ENCODE measurements around the gene ETFA. TPM values are rescaled to one million over a fixed set of nuclear protein-coding genes. Genes with fewer than 3 reads are reported as not detected.

The ETFA gene
- polyA plus RNA-seq, 3 donors = 62.1 to 178 (median 166) TPM

DNA sequence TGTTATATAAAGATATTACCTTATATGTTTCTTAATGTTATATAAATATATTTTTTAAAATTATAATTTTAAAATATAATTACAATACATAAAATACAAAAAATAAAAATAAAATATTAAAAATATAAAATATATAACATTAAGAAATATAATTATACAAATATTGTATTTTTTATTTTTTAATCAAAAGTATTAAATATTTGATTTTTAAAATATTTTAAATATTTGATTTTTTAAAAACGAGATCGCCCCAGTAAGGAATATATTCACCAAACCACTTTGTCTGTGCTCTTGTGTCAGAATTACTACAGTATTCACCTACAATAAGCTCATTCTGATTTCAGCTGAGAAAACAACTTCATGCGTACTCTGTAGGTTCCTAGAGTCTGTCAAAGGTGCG lies 89.1 kb downstream of the ETFA start:
- Mint-ChIP-seq H3K4me1 (no peaks in the 10 kb centered on the region), H3K27ac (no peak overlapping the region), H3K36me3 (peaks cover 55 to 73% of the 10 kb centered on the region in 2 donors), H3K27me3 (ENCODE audit: low read depth in 3 of 3) (no peaks in the 10 kb centered on the region), H3K4me3 (no peak overlapping the region), H3K9me3 (no peaks in the 10 kb centered on the region)
- H3K4me3 ChIP-seq (replicated peaks in 1 of 3; ENCODE audit: low read depth in 2 of 3, low read length in 3 of 3) = no peak overlapping the region
- peaks cover 14% of the 10 kb centered on the region for H4K20me1 ChIP-seq (ENCODE audit: insufficient read depth, low read length)
- H3K79me2 ChIP-seq (ENCODE audit: insufficient read depth, low read length) = no peaks in the 10 kb centered on the region
- H3K9me3 ChIP-seq (replicated peaks in 1 of 2; ENCODE audit: control insufficient read depth in 1 of 2, insufficient read depth in 1 of 2, low read length in 2 of 2) = no peaks in the 10 kb centered on the region
- H3K4me1 ChIP-seq (ENCODE audit: control insufficient read depth in 1 of 2, insufficient read depth in 2 of 2, low read length in 2 of 2) = no peaks in the 10 kb centered on the region
- H3K36me3 ChIP-seq (replicated peaks in 1 of 2; ENCODE audit: control insufficient read depth in 1 of 2, insufficient read depth in 2 of 2, low read length in 2 of 2) = peaks cover 29 to 73% of the 10 kb centered on the region in 2 donors
- no peaks in the 10 kb centered on the region for H3K27me3 ChIP-seq (ENCODE audit: control insufficient read depth in 2 of 2, insufficient read depth in 2 of 2, low read length in 2 of 2)
- H3K27ac ChIP-seq (ENCODE audit: low read depth in 1 of 2, low read length in 2 of 2) = no peak overlapping the region
- no peak overlapping the region for H2AFZ ChIP-seq (ENCODE audit: insufficient read depth, low read depth, low read length, poor library complexity, severe bottlenecking)
- 100% methylated on average over 2 of the region's 4 CpGs for WGBS (ENCODE audit: insufficient coverage)
- no peak for DNase-seq
- intact Hi-C loops (cut with micrococcal nuclease) = no loop called here
- TF ChIP-seq, protein P1, sequence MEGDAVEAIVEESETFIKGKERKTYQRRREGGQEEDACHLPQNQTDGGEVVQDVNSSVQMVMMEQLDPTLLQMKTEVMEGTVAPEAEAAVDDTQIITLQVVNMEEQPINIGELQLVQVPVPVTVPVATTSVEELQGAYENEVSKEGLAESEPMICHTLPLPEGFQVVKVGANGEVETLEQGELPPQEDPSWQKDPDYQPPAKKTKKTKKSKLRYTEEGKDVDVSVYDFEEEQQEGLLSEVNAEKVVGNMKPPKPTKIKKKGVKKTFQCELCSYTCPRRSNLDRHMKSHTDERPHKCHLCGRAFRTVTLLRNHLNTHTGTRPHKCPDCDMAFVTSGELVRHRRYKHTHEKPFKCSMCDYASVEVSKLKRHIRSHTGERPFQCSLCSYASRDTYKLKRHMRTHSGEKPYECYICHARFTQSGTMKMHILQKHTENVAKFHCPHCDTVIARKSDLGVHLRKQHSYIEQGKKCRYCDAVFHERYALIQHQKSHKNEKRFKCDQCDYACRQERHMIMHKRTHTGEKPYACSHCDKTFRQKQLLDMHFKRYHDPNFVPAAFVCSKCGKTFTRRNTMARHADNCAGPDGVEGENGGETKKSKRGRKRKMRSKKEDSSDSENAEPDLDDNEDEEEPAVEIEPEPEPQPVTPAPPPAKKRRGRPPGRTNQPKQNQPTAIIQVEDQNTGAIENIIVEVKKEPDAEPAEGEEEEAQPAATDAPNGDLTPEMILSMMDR (IDR thresholded peaks at IDR 0.05) = no peak
- no peak overlapping the region for H3K4me2 ChIP-seq (replicated peaks; ENCODE audit: extremely low read depth, low read length, poor library complexity, severe bottlenecking)
- no peak overlapping the region for H3K9ac ChIP-seq (ENCODE audit: insufficient read depth, low read length, poor library complexity, severe bottlenecking)

DNA sequence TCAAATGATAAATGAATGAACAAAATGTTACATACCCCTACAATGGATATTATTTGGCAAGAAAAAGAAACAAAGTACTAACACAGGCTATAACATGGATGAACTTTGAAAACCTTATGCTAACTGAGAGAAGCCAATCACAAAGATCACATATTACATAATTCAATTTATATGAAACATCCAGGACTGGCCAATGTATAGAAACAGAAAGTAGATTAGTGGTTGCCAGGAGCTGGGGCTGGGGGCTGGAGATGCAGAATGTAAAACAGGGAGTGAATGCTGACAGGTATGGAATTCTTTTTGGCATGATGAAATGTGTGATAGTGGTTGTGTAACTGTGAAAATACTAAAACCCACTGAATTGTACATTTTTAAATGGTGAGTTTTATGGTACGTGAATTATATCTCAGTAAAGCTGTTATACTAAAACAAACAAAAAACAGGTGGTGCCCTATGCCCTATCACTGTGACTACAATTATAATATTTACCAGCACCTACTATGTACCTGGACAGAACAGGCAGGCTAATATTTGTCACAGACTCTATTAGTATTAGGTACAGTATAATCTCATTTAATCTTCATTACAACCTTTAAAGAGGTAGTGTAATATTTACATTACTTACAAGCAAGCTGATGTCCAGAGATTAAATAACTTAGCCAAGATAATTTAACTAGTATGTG lies 90.0 kb downstream of the ETFA start:
- Histone ChIP-seq H3K79me2 (ENCODE audit: insufficient read depth, low read length) (no peaks in the 10 kb centered on the region), H3K9ac (ENCODE audit: insufficient read depth, low read length, poor library complexity, severe bottlenecking) (no peak overlapping the region), H3K9me3 (replicated peaks in 1 of 2; ENCODE audit: control insufficient read depth in 1 of 2, insufficient read depth in 1 of 2, low read length in 2 of 2) (no peaks in the 10 kb centered on the region), H2AFZ (ENCODE audit: insufficient read depth, low read depth, low read length, poor library complexity, severe bottlenecking) (no peak overlapping the region), H4K20me1 (ENCODE audit: insufficient read depth, low read length) (peaks cover 14% of the 10 kb centered on the region), H3K36me3 (replicated peaks in 1 of 2; ENCODE audit: control insufficient read depth in 1 of 2, insufficient read depth in 2 of 2, low read length in 2 of 2) (peaks cover 29 to 79% of the 10 kb centered on the region in 2 donors), H3K4me2 (replicated peaks; ENCODE audit: extremely low read depth, low read length, poor library complexity, severe bottlenecking) (no peak overlapping the region), H3K27me3 (ENCODE audit: control insufficient read depth in 2 of 2, insufficient read depth in 2 of 2, low read length in 2 of 2) (no peaks in the 10 kb centered on the region), H3K4me1 (ENCODE audit: control insufficient read depth in 1 of 2, insufficient read depth in 2 of 2, low read length in 2 of 2) (no peaks in the 10 kb centered on the region), H3K27ac (ENCODE audit: low read depth in 1 of 2, low read length in 2 of 2) (no peak overlapping the region), H3K4me3 (replicated peaks in 1 of 3; ENCODE audit: low read depth in 2 of 3, low read length in 3 of 3) (no peak overlapping the region)
- no CpG with 5 or more reads among the region's 1 CpG for WGBS (ENCODE audit: insufficient coverage)
- no peak overlapping the region for H3K4me3 Mint-ChIP-seq
- no peaks in the 10 kb centered on the region for H3K4me1 Mint-ChIP-seq
- no peak for DNase-seq
- H3K27ac Mint-ChIP-seq = no peak overlapping the region
- no peaks in the 10 kb centered on the region for H3K9me3 Mint-ChIP-seq
- H3K27me3 Mint-ChIP-seq (ENCODE audit: low read depth in 3 of 3) = no peaks in the 10 kb centered on the region
- peaks cover 60 to 79% of the 10 kb centered on the region in 2 donors for H3K36me3 Mint-ChIP-seq
- intact Hi-C loops (cut with micrococcal nuclease) = no loop called here
- TF ChIP-seq, protein P1 (IDR thresholded peaks at IDR 0.05) = no peak
